ENCODE results near the gene SRSF2.

DNA sequence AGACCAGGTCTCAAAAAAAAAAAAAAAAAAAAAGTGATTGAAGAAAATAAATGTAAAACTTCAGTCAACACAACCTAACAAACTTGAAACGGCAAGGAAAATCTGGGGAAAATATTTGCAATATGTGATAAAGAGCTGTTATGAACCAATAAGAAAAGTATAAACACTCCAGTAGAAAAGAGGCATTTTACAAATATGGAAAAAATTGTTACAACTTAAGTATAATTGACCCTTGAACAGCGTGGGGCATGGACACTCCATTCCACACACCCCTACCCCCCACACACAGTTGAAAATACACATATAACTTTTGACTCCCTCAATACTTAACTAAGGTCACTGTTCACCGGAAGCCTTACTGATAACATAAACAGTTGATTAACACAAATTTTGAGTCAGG is 21.4 kb upstream of the SRSF2 start:
- TF ChIP-seq, protein P1, sequence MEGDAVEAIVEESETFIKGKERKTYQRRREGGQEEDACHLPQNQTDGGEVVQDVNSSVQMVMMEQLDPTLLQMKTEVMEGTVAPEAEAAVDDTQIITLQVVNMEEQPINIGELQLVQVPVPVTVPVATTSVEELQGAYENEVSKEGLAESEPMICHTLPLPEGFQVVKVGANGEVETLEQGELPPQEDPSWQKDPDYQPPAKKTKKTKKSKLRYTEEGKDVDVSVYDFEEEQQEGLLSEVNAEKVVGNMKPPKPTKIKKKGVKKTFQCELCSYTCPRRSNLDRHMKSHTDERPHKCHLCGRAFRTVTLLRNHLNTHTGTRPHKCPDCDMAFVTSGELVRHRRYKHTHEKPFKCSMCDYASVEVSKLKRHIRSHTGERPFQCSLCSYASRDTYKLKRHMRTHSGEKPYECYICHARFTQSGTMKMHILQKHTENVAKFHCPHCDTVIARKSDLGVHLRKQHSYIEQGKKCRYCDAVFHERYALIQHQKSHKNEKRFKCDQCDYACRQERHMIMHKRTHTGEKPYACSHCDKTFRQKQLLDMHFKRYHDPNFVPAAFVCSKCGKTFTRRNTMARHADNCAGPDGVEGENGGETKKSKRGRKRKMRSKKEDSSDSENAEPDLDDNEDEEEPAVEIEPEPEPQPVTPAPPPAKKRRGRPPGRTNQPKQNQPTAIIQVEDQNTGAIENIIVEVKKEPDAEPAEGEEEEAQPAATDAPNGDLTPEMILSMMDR (IDR thresholded peaks at IDR 0.05) = no peak
- no peak for TF ChIP-seq POLR2A (IDR thresholded peaks at IDR 0.05)

Data from body of pancreas (tissue), 4 donors.